ENCODE data around the gene CDK5.

CDK5 gene

GRCh38 chr7:151057506-151057988 is at the start of gene CDK5:
TSS of gene CDK5 (minus strand) at chr7:151057897. CDS start at chr7:151057848, 49 bp downstream.
- no peak for DNase-seq

DNA sequence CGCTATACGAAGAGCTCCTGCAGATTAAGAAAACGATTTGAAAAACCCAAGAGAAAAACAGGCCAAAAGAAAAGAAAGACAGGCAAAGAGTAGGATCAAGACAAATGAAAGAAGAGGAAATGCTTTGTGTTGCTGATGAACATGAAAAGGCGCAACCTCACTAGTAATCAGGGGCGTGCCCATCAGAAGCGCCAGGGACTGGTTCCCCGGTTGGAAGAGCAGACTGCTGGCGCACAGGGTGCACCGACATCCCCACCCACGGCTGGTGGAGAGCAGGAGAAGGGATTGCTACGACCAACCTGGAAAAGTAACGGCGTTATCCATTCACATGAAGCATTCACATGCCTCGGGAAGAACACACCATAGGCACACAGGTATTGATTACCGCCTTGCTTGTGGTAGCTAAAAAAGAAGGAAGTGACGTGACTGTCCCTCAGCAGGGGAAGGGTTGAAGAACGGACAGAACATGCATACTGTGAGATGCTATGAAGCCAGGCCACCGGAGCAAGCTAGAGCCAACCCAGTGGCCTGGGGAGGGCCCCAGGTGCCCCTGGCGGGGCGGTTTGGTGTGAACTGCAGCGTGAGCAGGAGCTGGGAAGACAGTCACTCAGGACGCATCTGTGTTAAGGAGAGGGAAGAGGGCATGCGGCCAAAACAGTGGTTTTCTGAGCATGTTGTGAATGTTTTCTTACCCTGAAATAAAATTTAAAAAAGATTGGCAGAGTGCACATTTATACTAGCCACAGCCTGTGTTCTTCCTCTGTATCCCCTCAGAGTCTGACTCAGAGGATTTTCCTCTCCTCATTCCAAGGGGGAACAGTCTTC is 46.9 kb upstream of the CDK5 start:
- peak; percentile 83 for DNase-seq

DNA sequence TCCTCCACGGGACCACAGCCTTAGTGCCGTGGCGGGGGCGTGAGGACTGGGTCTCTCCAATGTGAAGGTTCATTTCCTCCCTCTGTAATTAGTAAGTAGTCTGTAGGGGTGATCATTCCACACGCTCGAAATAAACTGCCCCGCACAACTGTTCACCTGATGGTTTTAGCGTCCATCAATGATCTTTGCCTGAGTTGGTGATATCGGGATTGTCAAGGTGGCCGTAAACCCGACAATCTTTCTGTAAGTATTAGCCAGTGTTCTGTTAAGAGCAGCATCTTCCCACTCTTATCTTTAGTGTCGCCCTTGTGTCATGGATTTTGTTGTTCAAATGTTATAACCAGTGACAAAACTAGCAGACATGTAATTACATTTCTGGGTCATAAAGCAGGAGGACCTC is 46.3 kb upstream of the CDK5 start:
- no peak for DNase-seq

DNA sequence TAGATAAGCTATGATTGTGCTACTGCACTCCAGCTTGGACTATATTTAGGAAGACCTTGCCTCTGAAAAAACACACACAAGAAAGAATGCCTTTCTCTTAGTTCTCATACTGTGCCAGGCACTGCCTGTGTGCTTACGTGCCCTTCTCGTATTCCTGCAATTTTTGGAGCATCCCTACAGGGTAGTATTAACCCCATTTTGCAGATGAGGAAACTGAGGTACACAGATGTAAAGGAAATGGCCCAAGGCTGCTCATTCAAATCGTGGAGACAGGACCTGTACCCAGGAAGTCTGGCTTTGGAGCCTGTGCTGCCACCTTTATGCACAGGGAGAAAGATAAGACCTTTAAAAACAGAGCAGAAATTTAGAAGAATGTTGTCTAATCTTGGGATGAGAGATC is 45.3 kb upstream of the CDK5 start:
- DNase-seq: no peak

GRCh38 chr7:151101621-151102396 is 44.1 kb upstream of the CDK5 start:
- DNase-seq: no peak

- no peak for DNase-seq
Measured at GRCh38 chr7:151100921-151101320, 43.2 kb upstream of the CDK5 start.

DNA sequence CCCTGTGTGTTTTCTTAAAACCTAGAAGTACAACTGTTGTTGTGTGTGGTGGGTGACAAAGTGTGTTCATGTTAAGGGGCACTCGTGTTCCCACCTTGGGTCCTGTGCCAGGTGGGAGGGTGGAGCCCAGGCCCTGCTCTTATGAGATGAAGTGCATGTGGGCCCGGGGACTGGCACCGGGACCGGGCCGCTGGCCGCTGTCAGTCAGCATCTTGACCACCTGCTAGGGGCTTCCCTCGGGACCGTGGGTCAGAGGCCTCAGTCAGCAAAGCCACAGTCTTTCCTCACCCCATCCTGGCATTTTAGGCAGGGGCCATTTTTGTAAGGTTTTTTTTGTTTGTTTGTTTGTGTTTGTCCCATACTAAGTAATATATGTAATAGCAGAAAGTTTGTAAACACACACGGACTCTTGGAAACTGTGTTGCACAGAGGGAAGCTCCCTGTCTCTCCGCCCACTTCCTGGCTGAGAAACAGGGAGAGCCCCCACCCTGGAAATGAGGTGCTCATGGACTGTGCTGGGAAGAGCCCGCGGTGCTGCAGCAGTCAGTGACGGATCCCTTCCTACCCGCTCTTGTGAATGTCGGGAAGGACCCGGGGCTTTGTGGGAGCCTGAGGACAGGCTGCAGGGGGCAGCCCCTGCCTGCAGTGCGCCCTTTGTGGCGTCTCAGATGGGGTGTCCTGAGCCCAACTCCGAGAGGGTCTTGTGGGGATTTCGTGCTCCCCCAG is 42.0 kb upstream of the CDK5 start:
- DNase-seq: no peak

DNA sequence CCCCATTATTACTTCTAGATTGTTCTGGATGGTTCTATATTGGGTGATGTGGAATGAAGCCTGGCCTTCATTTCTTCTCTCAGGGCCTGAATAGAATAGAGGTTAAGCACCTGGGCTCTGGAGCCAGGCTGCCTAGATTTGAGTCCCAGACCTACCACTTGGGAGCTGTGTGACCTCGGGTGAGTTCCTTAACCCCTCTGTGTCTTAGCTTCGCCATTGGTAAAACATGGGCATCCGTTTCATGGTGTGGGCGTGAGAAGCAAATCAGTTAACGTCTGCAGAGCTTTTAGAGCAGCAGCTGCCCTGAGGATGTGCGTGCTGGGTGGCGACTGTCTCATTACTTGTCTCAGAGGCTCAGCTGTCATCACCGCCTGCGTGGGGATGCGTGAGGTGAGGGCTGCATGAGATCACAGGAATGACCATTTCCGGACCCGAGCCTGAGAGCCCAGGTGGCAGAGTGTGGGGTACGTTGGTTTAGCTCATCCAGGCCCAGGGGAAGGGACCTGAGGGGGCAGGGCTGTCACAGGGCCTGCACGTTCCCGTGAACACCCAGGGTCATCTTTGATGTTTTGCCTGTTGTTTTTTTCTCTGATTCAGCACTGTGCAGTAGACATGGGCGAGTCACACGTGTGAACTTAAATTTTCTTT is 38.3 kb upstream of the CDK5 start:
- no peak for DNase-seq

DNA sequence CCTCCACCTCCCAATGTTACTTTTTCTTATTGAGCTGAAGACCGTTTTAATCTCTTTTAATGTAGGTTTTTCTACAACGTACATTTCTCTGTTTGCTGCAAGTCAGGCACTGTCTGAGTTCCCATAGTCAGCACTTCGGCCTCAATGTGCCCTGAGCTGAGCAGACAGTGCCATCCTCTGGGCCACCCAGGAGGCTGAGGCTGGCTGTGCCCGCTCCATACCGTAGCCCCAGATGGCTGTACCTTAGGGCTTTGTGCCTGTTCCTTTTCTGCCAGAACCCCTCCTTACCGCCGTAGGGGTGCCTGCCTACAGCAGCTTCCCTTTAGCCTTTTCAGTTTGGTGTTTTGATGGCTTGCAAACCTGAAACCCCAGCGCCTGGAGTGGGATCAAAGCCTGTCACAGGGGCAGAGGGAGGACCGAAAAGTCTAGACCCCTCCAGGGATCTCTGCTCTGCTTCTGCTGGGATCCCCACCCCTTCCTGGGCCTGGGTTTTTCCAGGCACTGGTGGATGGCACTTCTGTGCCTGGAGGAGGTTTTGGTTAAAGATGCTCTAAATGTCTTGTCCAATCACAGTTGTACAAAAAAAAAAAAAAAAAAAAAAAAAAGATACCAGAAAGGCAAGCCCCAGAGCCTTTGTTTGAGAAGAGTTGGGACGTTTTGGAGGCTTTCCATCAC is 37.6 kb upstream of the CDK5 start:
- no peak for DNase-seq

GRCh38 chr7:151094675-151095074 is 37.0 kb upstream of the CDK5 start:
- no peak for DNase-seq

DNA sequence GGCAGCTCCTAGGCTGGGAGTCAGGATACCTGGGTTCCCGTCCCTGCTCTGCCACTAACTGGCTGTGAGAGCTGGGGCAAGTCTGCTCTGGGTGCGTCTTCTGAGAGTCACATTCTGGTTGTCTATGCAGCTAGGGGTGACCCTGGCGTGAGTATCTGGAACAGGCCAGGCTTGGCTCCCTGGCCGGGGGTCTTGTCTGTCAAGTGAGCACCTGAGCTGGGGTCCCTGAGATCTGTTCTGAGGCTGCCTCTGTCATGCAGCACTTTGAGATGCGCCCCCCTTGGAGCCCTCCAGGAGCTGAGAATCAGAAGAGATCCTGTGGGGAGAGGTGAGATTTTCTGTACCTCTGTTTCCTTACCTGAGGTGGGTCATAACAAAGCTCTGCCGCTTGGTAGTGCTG is 36.1 kb upstream of the CDK5 start:
- no peak for DNase-seq

- DNase-seq: no peak
Measured at GRCh38 chr7:151091988-151092387, 34.3 kb upstream of the CDK5 start.

DNA sequence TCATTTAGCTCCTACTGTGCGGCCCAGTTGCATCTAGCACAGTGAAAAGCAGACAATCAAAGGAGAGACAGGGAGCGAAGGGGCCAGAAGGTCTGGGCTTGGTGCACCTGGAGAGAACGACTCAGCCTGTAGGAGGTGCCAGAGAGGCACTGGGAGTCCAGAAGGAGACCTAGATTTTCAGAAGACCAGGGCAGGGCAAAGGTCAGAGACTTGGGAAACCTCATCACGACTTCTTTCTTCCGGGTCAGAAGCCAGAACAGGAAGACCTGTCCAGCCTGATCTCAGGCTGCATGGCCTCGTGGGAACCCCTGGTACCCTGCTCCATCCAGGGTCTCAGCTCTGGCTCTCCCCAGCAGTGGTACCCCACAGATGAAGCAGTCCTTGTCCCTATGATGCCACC is 33.7 kb upstream of the CDK5 start:
- DNase-seq: no peak

- DNase-seq: no peak
Measured at GRCh38 chr7:151091003-151091402, 33.3 kb upstream of the CDK5 start.

- no peak for DNase-seq
Measured at GRCh38 chr7:151089893-151090730, 32.4 kb upstream of the CDK5 start.

- DNase-seq: peak; percentile 67
Measured at GRCh38 chr7:151088856-151089699, 31.4 kb upstream of the CDK5 start.

DNA sequence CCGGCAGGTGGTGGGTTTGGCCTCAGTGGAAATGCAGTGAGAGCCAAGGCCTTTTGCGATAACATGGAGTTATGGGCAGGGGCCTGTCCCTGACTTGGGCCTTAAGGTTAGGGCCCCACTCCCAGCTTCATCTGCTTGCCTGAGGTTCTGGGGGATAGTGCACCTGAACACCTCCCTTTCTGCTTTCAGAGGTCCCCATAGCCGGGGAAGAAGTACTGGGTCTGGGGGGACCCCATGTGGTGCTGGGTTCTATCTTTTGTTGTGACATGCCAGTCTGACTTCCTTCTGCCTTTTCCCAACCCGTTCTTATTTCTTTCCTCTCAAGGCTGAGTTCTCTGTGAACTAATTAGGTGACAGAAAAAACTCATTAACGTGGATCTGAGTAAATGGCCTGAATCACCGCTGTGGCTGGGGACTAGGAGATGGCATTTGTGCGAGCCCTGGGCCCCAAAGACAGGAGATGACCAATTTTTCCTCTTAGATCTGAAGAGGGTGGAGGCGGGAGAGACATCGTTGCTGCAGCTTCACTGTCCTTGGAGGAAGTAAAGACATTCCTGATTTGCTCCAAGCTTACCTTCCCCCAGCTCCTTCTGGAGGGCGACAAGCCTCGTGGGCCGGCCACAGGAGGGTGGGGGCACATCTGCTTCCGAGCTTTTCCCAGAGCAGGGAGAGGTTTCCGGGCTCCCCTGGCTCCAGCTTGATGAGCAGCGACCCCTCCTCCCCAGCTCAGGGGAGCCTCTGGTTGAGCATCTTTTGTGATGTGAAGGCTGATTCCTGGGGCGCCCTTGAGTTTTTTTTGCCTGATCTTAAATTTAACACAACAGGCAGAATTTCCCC is 30.5 kb upstream of the CDK5 start:
- DNase-seq: peak; percentile 48

- peak; percentile 68 for DNase-seq
Measured at GRCh38 chr7:151087245-151088018, 29.7 kb upstream of the CDK5 start.
